CD14-positive monocyte (primary cell): ENCODE measurements around the gene AHNAK2. TPM values are rescaled to one million over a fixed set of nuclear protein-coding genes. Genes with fewer than 3 reads are reported as not detected.

ENCODE experiments used
- DNase-seq, 3 donors: peaks; one replicate each; pipeline ENCODE4 v3.0.0-alpha.2; 2011 to 2022
- H2AFZ ChIP-seq: 2 replicates; pipeline ENCODE4 v1.6.0; 2012; ENCODE audit warnings: mild to moderate bottlenecking, low read depth, low read length, inconsistent platforms; ENCODE audit not compliant: insufficient read depth, poor library complexity, severe bottlenecking
- H3K27ac ChIP-seq, 2 donors: 1 replicate in 1 of 2; 2 replicates in 1 of 2; pipeline ENCODE4 v1.5.1; 2012 to 2013; ENCODE audit warnings: low read length in 2 of 2, control low read depth in 1 of 2, inconsistent platforms in 1 of 2, low read depth in 1 of 2, mild to moderate bottlenecking in 1 of 2
- H3K27me3 ChIP-seq, 2 donors: one replicate each; pipeline versions ENCODE4 v1.6.0 to v1.6.1; 2011 to 2013; ENCODE audit warnings: low read length in 2 of 2; ENCODE audit not compliant: control insufficient read depth in 2 of 2, insufficient read depth in 2 of 2
- H3K36me3 ChIP-seq, 2 donors: replicated peaks in 1 of 2; 1 replicate in 1 of 2; 2 replicates in 1 of 2; pipeline versions ENCODE4 v1.5.1 to v1.6.1; 2012 to 2013; ENCODE audit warnings: low read length in 2 of 2, control low read depth in 1 of 2, inconsistent platforms in 1 of 2, mild to moderate bottlenecking in 1 of 2; ENCODE audit not compliant: insufficient read depth in 2 of 2, control insufficient read depth in 1 of 2
- H3K4me1 ChIP-seq, 2 donors: 1 replicate in 1 of 2; 2 replicates in 1 of 2; pipeline versions ENCODE4 v1.5.1 to v1.6.1; 2012 to 2013; ENCODE audit warnings: low read length in 2 of 2, control low read depth in 1 of 2, inconsistent platforms in 1 of 2, mild to moderate bottlenecking in 1 of 2, moderate library complexity in 1 of 2; ENCODE audit not compliant: insufficient read depth in 2 of 2, control insufficient read depth in 1 of 2
- H3K4me2 ChIP-seq: replicated peaks from 2 replicates; pipeline ENCODE3; 2012; ENCODE audit warnings: low read length, moderate library complexity, mild to moderate bottlenecking; ENCODE audit not compliant: poor library complexity, severe bottlenecking; ENCODE audit errors: extremely low read depth
- H3K4me3 ChIP-seq, 3 experiments: fragments of 200-600 bp in 1 of 3; sonication (generic) in 1 of 3; replicated peaks in 1 of 3; 1 replicate in 2 of 3; 2 replicates in 1 of 3; pipeline ENCODE4 v1.5.1; 2011 to 2013; ENCODE audit warnings: low read length in 3 of 3, mild to moderate bottlenecking in 3 of 3, control low read depth in 2 of 3, low read depth in 2 of 3, inconsistent platforms in 1 of 3, moderate library complexity in 1 of 3
- H3K79me2 ChIP-seq: 2 replicates; pipeline ENCODE4 v1.6.0; 2012; ENCODE audit warnings: mild to moderate bottlenecking, control low read depth, inconsistent platforms, low read length, moderate library complexity; ENCODE audit not compliant: insufficient read depth
- H3K9ac ChIP-seq: 2 replicates; pipeline ENCODE4 v1.6.0; 2017; ENCODE audit warnings: low read length, mild to moderate bottlenecking; ENCODE audit not compliant: insufficient read depth, poor library complexity, severe bottlenecking
- H3K9me3 ChIP-seq, 2 donors: replicated peaks in 1 of 2; 1 replicate in 1 of 2; 2 replicates in 1 of 2; pipeline versions ENCODE4 v1.5.1 to v1.6.1; 2012 to 2013; ENCODE audit warnings: low read length in 2 of 2, control low read depth in 1 of 2; ENCODE audit not compliant: control insufficient read depth in 1 of 2, insufficient read depth in 1 of 2
- H4K20me1 ChIP-seq: 2 replicates; pipeline ENCODE4 v1.6.0; 2012; ENCODE audit warnings: mild to moderate bottlenecking, low read length, control low read depth, moderate library complexity; ENCODE audit not compliant: insufficient read depth
- H3K27ac Mint-ChIP-seq, 7 donors: one replicate each; pipeline ENCODE4 v1.8.0; 2020; ENCODE audit warnings: mild to moderate bottlenecking in 7 of 7, mixed read lengths in 7 of 7, moderate library complexity in 6 of 7, inconsistent platforms in 2 of 7
- H3K27me3 Mint-ChIP-seq, 3 donors: one replicate each; pipeline ENCODE4 v1.8.0; 2021 to 2022; ENCODE audit warnings: low read depth in 3 of 3, mild to moderate bottlenecking in 3 of 3, mixed read lengths in 3 of 3, moderate library complexity in 3 of 3, inconsistent platforms in 1 of 3
- H3K36me3 Mint-ChIP-seq, 2 donors: one replicate each; pipeline ENCODE4 v1.8.0; 2020; ENCODE audit warnings: mixed read lengths in 2 of 2, inconsistent platforms in 1 of 2, mild to moderate bottlenecking in 1 of 2
- H3K4me1 Mint-ChIP-seq: one replicate; pipeline ENCODE4 v1.8.0; 2020; ENCODE audit warnings: mild to moderate bottlenecking, mixed read lengths
- H3K4me3 Mint-ChIP-seq, 2 donors: one replicate each; pipeline ENCODE4 v1.8.0; 2020; ENCODE audit warnings: mild to moderate bottlenecking in 2 of 2, mixed read lengths in 2 of 2, moderate library complexity in 1 of 2
- H3K9me3 Mint-ChIP-seq, 7 donors: one replicate each; pipeline ENCODE4 v1.8.0; 2020 to 2022; ENCODE audit warnings: mixed read lengths in 7 of 7, mild to moderate bottlenecking in 6 of 7, moderate library complexity in 6 of 7, inconsistent platforms in 2 of 7
- WGBS: methylation state at CpG from one replicate; pipeline ENCODE4 v1.1.5; 2013; ENCODE audit warnings: missing lambda C conversion rate; ENCODE audit not compliant: insufficient coverage; 5-methylcytosine and 5-hydroxymethylcytosine counted together
- intact Hi-C, 2 donors: fragments of 100-400 bp; cut with micrococcal nuclease; formaldehyde crosslinking; loops; one replicate each; pipeline versions ENCODE4 v1.15.0 to v1.15.1; 2023
- polyA plus RNA-seq, 3 donors: library from polyadenylated mRNA; depleted of rRNA in 1 of 3; unstranded in 2 of 3; stranded (reverse) in 1 of 3; fragments of 300-500 nt in 2 of 3; fragments of >200 nt in 1 of 3; fragmentation: Illumina TruSeq in 2 of 3; gene quantifications; 1 replicate in 2 of 3; 2 replicates in 1 of 3; pipeline ENCODE4 v1.2.3, GENCODE V29; 2012 to 2021
- TF ChIP-seq, protein P1 (sequence below): fragments of 200-600 bp; IDR thresholded peaks from one replicate; pipeline ENCODE4 v1.8.0; 2022; ENCODE audit warnings: antibody characterized with exemption, mild to moderate bottlenecking

The AHNAK2 gene
- polyA plus RNA-seq, 3 donors, result 0.01 TPM; not detected in 2

GRCh38 chr14:104985675-104986486 lies 7.7 kb upstream of the AHNAK2 start, which contains the start of gene CLBA1:
Gene CLBA1, plus strand, starts transcription at chr14:104985788. Its CDS starts 644 bp downstream, at chr14:104986432.
- Histone ChIP-seq H3K27ac (peak within 1 kb of the TSS in 1 of 2 donors; percentile 51), H2AFZ (peak within 1 kb of the TSS; percentile 91), H3K36me3 (no peaks in the 10 kb centered on the region), H3K79me2 (no peaks in the 10 kb centered on the region), H3K4me2 (peak within 1 kb of the TSS; percentile 94), H4K20me1 (no peaks in the 10 kb centered on the region), H3K9me3 (no peaks in the 10 kb centered on the region), H3K4me1 (peaks cover 17 to 23% of the 10 kb centered on the region in 2 donors), H3K4me3 (peak within 1 kb of the TSS; percentile 44 to 77 (median 52)), H3K9ac (peak within 1 kb of the TSS; percentile 51), H3K27me3 (peaks cover 0 to 5% of the 10 kb centered on the region in 2 donors)
- DNase-seq, result peak; percentile 88 to 89 (median 89)
- intact Hi-C loops, result loop anchor here (2.0 to 10.0 kb wide), 2 partner anchors 35 to 191 kb away; partner anchors contain the start of genes AKT1 (in 1 of the 2) and CDCA4 (in 1 of the 2)
- H3K9me3 Mint-ChIP-seq, result peaks cover 0 to 2% (median 0%) of the 10 kb centered on the region in 7 donors
- H3K4me1 Mint-ChIP-seq, result peaks cover 13% of the 10 kb centered on the region
- TF ChIP-seq, protein P1, sequence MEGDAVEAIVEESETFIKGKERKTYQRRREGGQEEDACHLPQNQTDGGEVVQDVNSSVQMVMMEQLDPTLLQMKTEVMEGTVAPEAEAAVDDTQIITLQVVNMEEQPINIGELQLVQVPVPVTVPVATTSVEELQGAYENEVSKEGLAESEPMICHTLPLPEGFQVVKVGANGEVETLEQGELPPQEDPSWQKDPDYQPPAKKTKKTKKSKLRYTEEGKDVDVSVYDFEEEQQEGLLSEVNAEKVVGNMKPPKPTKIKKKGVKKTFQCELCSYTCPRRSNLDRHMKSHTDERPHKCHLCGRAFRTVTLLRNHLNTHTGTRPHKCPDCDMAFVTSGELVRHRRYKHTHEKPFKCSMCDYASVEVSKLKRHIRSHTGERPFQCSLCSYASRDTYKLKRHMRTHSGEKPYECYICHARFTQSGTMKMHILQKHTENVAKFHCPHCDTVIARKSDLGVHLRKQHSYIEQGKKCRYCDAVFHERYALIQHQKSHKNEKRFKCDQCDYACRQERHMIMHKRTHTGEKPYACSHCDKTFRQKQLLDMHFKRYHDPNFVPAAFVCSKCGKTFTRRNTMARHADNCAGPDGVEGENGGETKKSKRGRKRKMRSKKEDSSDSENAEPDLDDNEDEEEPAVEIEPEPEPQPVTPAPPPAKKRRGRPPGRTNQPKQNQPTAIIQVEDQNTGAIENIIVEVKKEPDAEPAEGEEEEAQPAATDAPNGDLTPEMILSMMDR, result no peak
- WGBS, result 3% methylated on average over 77 of the region's 77 CpGs
- no peaks in the 10 kb centered on the region for H3K36me3 Mint-ChIP-seq
- peaks cover 2 to 17% (median 8%) of the 10 kb centered on the region in 3 donors for H3K27me3 Mint-ChIP-seq
- H3K27ac Mint-ChIP-seq, result peak within 1 kb of the TSS; percentile 41 to 91 (median 76)
- peak within 1 kb of the TSS; percentile 73 to 81 for H3K4me3 Mint-ChIP-seq

DNA sequence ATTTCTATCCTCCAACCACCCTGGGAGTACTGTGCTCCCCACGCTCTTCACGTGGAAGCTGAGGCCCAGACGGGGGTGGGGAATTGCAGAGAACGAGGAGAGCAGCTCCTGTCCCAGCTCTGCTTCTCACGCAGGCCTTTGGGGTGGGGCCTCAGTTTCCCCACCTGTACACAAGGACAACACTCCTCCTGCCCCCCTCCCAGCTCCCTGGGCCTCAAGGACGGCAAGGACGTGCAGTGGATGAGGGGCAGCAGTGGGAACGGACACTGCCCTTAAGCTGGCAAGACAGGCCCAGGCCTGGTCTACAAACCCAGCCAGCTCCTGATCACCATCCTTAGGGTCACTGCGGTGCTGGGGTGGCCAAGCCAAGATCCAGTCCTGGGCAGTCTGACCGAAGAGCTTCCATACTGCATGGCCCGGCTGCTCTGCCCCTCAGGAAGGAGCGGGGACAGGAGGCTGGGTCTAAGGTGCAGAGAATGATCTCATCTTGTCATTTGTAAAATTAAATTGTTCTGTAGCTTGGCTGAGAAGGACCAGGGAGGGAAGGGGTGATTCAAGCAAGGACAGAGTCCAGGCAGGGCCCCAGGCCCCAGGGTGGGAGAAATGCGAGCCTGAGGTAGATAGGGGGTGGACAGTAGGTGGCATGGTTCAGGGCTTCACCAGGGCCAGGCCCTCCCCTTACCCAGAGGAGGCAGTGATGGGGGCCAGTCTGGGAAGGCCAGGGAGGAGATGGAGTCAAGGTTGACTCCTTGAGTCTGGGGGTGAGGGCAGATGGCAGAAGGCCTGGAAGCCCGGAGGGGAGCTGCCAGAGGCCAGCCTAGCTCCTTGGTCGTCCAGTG lies 6.1 kb upstream of the AHNAK2 start:
- Histone ChIP-seq H4K20me1 (no peaks in the 10 kb centered on the region), H3K27me3 (peaks cover 0 to 13% of the 10 kb centered on the region in 2 donors), H3K4me2 (no peak overlapping the region), H3K9ac (no peak overlapping the region), H3K36me3 (no peaks in the 10 kb centered on the region), H3K4me3 (no peak overlapping the region), H3K9me3 (no peaks in the 10 kb centered on the region), H3K79me2 (no peaks in the 10 kb centered on the region), H3K4me1 (peaks cover 17 to 23% of the 10 kb centered on the region in 2 donors), H2AFZ (no peak overlapping the region), H3K27ac (no peak overlapping the region)
- peak in 1 of 3 donors; percentile 5 for DNase-seq
- peaks cover 13% of the 10 kb centered on the region for H3K4me1 Mint-ChIP-seq
- H3K4me3 Mint-ChIP-seq, result peak overlapping the region; percentile 72 to 81
- no peaks in the 10 kb centered on the region for H3K36me3 Mint-ChIP-seq
- peaks cover 13 to 28% (median 16%) of the 10 kb centered on the region in 3 donors for H3K27me3 Mint-ChIP-seq
- WGBS, result 92% methylated on average over 15 of the region's 15 CpGs
- TF ChIP-seq, protein P1, result no peak
- H3K27ac Mint-ChIP-seq, result peak overlapping the region in 5 of 7 donors; percentile 41 to 85 (median 76)
- H3K9me3 Mint-ChIP-seq, result peaks cover 0 to 3% (median under 1%) of the 10 kb centered on the region in 7 donors
- intact Hi-C loops, result loop anchor here in 1 of 2 donors (10.0 kb wide), 1 partner anchor 189 kb away; the partner anchor contains the start of gene AKT1
